DND-41 (cell line): ENCODE results near the gene IBSP.

Experiments used
- ATAC-seq: fragments of 200-7000 bp; cut with Tn5 transposase; 3 replicates; pipeline ENCODE4 v1.9.1; 2021; ENCODE audit warnings: low read depth; ENCODE audit not compliant: insufficient read depth
- DNase-seq: peaks from one replicate; pipeline ENCODE4 v3.0.0-alpha.2; 2020
- H2AFZ ChIP-seq: 2 replicates; pipeline ENCODE4 v1.6.0; 2012; ENCODE audit warnings: low read depth, low read length
- H3K27ac ChIP-seq: 2 replicates; pipeline ENCODE4 v1.5.1; 2012; ENCODE audit warnings: low read length, inconsistent platforms
- H3K27me3 ChIP-seq: fragments of 200-600 bp; sonication (generic); 2 replicates; pipeline ENCODE4 v1.6.0; 2012; ENCODE audit warnings: low read length, mild to moderate bottlenecking, inconsistent platforms; ENCODE audit not compliant: insufficient read depth, poor library complexity
- H3K36me3 ChIP-seq: 2 replicates; pipeline ENCODE4 v1.5.1; 2012; ENCODE audit warnings: low read length, inconsistent platforms; ENCODE audit not compliant: insufficient read depth
- H3K4me1 ChIP-seq: 2 replicates; pipeline ENCODE4 v1.5.1; 2012; ENCODE audit warnings: mild to moderate bottlenecking, low read length; ENCODE audit not compliant: insufficient read depth
- H3K4me2 ChIP-seq: 2 replicates; pipeline ENCODE4 v1.6.0; 2012; ENCODE audit warnings: mild to moderate bottlenecking, moderate library complexity, low read length, inconsistent platforms; ENCODE audit not compliant: insufficient read depth
- H3K4me3 ChIP-seq, 2 experiments: fragments of 200-600 bp in 1 of 2; shearing (Covaris generic) in 1 of 2; 2 replicates each; pipeline ENCODE4 v1.5.1; 2012 to 2016; ENCODE audit warnings: inconsistent platforms in 2 of 2, low read length in 2 of 2, mild to moderate bottlenecking in 2 of 2, low read depth in 1 of 2, moderate library complexity in 1 of 2
- H3K79me2 ChIP-seq: 2 replicates; pipeline ENCODE4 v1.6.0; 2012; ENCODE audit warnings: low read length, inconsistent platforms; ENCODE audit not compliant: insufficient read depth
- H3K9ac ChIP-seq: 2 replicates; pipeline ENCODE4 v1.6.0; 2012; ENCODE audit warnings: low read depth, mild to moderate bottlenecking, inconsistent platforms, low read length, moderate library complexity
- H3K9me3 ChIP-seq: 2 replicates; pipeline ENCODE4 v1.5.1; 2012; ENCODE audit warnings: low read length, moderate library complexity, mild to moderate bottlenecking, inconsistent platforms; ENCODE audit not compliant: insufficient read depth, severe bottlenecking
- H4K20me1 ChIP-seq: 2 replicates; pipeline ENCODE4 v1.6.0; 2012; ENCODE audit warnings: low read length; ENCODE audit not compliant: insufficient read depth
- EZH2 ChIP-seq: IDR thresholded peaks from 3 replicates; pipeline ENCODE4 v1.6.1; 2012; ENCODE audit warnings: borderline replicate concordance, low read depth, mild to moderate bottlenecking, moderate library complexity, low read length, inconsistent platforms; ENCODE audit not compliant: severe bottlenecking
- TF ChIP-seq, protein P1 (sequence below): IDR thresholded peaks from 2 replicates; pipeline ENCODE4 v1.5.1; 2012; ENCODE audit warnings: borderline replicate concordance, low read length, moderate library complexity, mild to moderate bottlenecking; ENCODE audit not compliant: poor library complexity, severe bottlenecking; ENCODE audit errors: extremely low read depth

The IBSP gene

DNA sequence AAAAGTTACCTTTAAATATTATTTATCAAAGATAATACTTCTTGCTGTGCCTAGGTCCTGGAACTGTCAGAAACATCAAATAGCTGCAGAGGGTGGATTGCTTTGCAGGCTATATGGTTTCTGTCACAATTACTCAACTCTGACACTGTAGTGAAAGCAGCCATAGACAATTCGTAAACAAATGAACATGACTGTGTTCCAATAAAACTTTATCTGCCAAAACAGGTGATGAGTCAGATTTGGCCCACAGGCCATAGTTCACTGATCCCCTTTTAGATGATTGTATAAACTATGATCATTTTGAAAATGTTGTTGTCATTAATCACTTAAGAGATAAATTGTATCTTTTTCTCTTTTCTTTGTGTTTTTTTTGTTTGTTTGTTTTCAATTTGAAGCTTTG is 25.0 kb downstream of the IBSP start:
- ATAC-seq: no peak

DNA sequence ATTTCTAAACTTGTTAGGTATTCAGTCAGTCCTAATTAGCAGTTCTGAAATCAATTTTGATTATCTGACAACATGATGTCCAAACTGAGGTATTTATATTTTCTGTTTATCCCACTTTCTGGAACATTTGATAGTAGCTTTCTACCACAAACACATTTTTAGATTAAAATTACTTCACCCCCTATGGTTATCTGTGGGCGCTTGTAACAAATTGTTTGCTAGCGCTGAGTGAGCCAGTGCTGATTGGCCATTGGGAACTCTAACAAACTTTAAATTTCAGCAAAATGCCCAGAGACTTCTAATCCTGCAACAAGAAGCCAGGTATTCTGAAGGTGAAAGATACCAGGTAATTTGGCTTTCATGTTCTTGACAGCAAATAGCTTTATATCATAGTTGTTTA is 33.3 kb downstream of the IBSP start, which contains the start of gene MEPE:
TSS of gene MEPE (plus strand) at position 301 of the 400 bp plus-strand sequence. CDS start 1,746 bp downstream, outside the sequence.
- H4K20me1 ChIP-seq: no peaks in the 10 kb centered on the region
- H3K79me2 ChIP-seq: no peaks in the 10 kb centered on the region
- DNase-seq: no peak
- no peak within 1 kb of the TSS for H2AFZ ChIP-seq
- no peaks in the 10 kb centered on the region for H3K4me1 ChIP-seq
- peaks cover 10% of the 10 kb centered on the region for H3K27me3 ChIP-seq
- H3K36me3 ChIP-seq: no peaks in the 10 kb centered on the region
- no peak within 1 kb of the TSS for H3K4me2 ChIP-seq
- H3K9me3 ChIP-seq: no peaks in the 10 kb centered on the region
- ATAC-seq: no peak
- no peak within 1 kb of the TSS for H3K4me3 ChIP-seq
- H3K27ac ChIP-seq: no peak within 1 kb of the TSS
- TF ChIP-seq EZH2: no peak
- TF ChIP-seq, protein P1, sequence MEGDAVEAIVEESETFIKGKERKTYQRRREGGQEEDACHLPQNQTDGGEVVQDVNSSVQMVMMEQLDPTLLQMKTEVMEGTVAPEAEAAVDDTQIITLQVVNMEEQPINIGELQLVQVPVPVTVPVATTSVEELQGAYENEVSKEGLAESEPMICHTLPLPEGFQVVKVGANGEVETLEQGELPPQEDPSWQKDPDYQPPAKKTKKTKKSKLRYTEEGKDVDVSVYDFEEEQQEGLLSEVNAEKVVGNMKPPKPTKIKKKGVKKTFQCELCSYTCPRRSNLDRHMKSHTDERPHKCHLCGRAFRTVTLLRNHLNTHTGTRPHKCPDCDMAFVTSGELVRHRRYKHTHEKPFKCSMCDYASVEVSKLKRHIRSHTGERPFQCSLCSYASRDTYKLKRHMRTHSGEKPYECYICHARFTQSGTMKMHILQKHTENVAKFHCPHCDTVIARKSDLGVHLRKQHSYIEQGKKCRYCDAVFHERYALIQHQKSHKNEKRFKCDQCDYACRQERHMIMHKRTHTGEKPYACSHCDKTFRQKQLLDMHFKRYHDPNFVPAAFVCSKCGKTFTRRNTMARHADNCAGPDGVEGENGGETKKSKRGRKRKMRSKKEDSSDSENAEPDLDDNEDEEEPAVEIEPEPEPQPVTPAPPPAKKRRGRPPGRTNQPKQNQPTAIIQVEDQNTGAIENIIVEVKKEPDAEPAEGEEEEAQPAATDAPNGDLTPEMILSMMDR: no peak
- H3K9ac ChIP-seq: no peak within 1 kb of the TSS

More for the DNA sequence above, 25.0 kb downstream of the IBSP start:
- H3K4me2 ChIP-seq: no peak overlapping the region
- H2AFZ ChIP-seq: no peak overlapping the region
- H3K4me3 ChIP-seq: no peak overlapping the region
- H3K9ac ChIP-seq: no peak overlapping the region
- H3K4me1 ChIP-seq: no peaks in the 10 kb centered on the region
- H4K20me1 ChIP-seq: no peaks in the 10 kb centered on the region
- no peaks in the 10 kb centered on the region for H3K79me2 ChIP-seq
- no peaks in the 10 kb centered on the region for H3K9me3 ChIP-seq
- H3K27ac ChIP-seq: no peak overlapping the region
- no peak for DNase-seq
- H3K36me3 ChIP-seq: no peaks in the 10 kb centered on the region
- H3K27me3 ChIP-seq: no peaks in the 10 kb centered on the region
- TF ChIP-seq EZH2: no peak
- TF ChIP-seq, protein P1: no peak

DNA sequence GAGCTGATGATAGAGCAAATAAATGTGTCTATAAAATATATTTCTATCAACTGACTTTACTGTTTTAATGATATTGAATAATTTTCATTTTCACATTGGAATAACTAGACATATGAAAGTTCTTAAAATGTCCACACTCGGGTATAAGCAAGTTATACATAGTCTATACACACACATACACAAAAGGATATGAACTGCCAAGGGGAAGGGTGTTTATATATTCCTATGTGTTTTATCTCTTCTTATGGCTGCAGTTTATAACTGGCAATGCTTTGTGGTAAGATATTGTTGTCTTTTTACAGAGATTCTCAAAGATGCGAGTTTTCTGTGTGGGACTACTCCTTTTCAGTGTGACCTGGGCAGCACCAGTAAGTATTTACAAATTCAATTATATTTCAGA is 35.0 kb downstream of the IBSP start:
- no peaks in the 10 kb centered on the region for H3K79me2 ChIP-seq
- H3K36me3 ChIP-seq: no peaks in the 10 kb centered on the region
- H3K4me1 ChIP-seq: no peaks in the 10 kb centered on the region
- no peak for DNase-seq
- no peak overlapping the region for H3K9ac ChIP-seq
- no peak overlapping the region for H2AFZ ChIP-seq
- no peaks in the 10 kb centered on the region for H4K20me1 ChIP-seq
- H3K4me2 ChIP-seq: no peak overlapping the region
- no peak overlapping the region for H3K4me3 ChIP-seq
- TF ChIP-seq, protein P1: no peak
- TF ChIP-seq EZH2: no peak
- ATAC-seq: no peak
- H3K9me3 ChIP-seq: no peaks in the 10 kb centered on the region
- H3K27me3 ChIP-seq: peaks cover 11% of the 10 kb centered on the region
- no peak overlapping the region for H3K27ac ChIP-seq

DNA sequence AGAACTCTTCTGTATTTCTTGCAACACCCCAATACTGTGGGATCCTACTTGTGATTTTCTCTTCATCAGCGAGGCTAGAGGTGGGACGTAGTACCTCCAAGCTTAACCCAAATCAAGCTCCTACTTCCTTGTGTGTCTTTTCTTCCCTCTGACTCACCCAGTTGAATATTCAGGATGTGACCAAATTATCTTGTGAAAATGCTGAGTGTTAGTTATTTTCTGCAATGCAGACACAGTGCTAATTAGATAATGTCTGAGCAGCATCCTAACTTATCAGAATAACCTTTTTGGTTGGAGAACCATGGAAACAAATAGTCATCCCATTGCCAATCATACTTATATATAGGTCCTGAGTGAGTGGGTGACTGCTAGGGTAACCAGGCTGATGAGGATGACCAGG is 35.8 kb downstream of the IBSP start:
- H3K9ac ChIP-seq: no peak overlapping the region
- H3K9me3 ChIP-seq: no peaks in the 10 kb centered on the region
- ATAC-seq: no peak
- H3K4me1 ChIP-seq: no peaks in the 10 kb centered on the region
- no peak overlapping the region for H3K27ac ChIP-seq
- TF ChIP-seq EZH2: no peak
- TF ChIP-seq, protein P1: no peak
- no peak for DNase-seq
- H3K27me3 ChIP-seq: peaks cover 11% of the 10 kb centered on the region
- no peak overlapping the region for H3K4me3 ChIP-seq
- no peaks in the 10 kb centered on the region for H4K20me1 ChIP-seq
- no peaks in the 10 kb centered on the region for H3K36me3 ChIP-seq
- no peaks in the 10 kb centered on the region for H3K79me2 ChIP-seq
- no peak overlapping the region for H2AFZ ChIP-seq
- no peak overlapping the region for H3K4me2 ChIP-seq
